SU-DHL-6 (cell line): Measurements from ENCODE around the gene TENT4A.

Experiments used
- H2AFZ ChIP-seq: fragments of 200-600 bp; sonication (generic); 2 replicates; pipeline ENCODE4 v1.6.1; 2014; ENCODE audit warnings: low read depth, mild to moderate bottlenecking, moderate library complexity, mixed read lengths, antibody characterized with exemption, low read length; ENCODE audit not compliant: severe bottlenecking
- H3F3A ChIP-seq: fragments of 200-600 bp; shearing (Covaris generic); 2 replicates; pipeline ENCODE4 v1.6.0; 2016; ENCODE audit warnings: antibody characterized with exemption, mild to moderate bottlenecking; ENCODE audit not compliant: insufficient read depth
- H3K27ac ChIP-seq: fragments of 200-600 bp; sonication (generic); 2 replicates; pipeline ENCODE4 v1.5.1; 2016; ENCODE audit warnings: low read depth, mild to moderate bottlenecking, low read length, moderate library complexity, mixed read lengths
- H3K27me3 ChIP-seq: fragments of 200-600 bp; sonication (generic), shearing (Covaris generic); 2 replicates; pipeline ENCODE4 v1.6.0; 2014; ENCODE audit warnings: mild to moderate bottlenecking, low read length
- H3K36me3 ChIP-seq: fragments of 200-600 bp; sonication (generic); 2 replicates; pipeline ENCODE4 v1.6.1; 2014; ENCODE audit warnings: mild to moderate bottlenecking, low read length, mixed read lengths
- H3K4me2 ChIP-seq: fragments of 300-600, 200-600 bp; shearing (Covaris generic), sonication (generic); 2 replicates; pipeline ENCODE4 v1.6.0; 2014; ENCODE audit warnings: low read length, low read depth, mild to moderate bottlenecking; ENCODE audit not compliant: poor library complexity, severe bottlenecking
- H3K4me3 ChIP-seq: fragments of 200-600 bp; sonication (generic); 2 replicates; pipeline ENCODE4 v1.5.1; 2014; ENCODE audit warnings: antibody characterized with exemption, low read length, mild to moderate bottlenecking, mixed read lengths; ENCODE audit not compliant: insufficient read depth, poor library complexity, severe bottlenecking
- H3K79me2 ChIP-seq: fragments of 200-600 bp; sonication (generic); 2 replicates; pipeline ENCODE4 v1.6.1; 2014; ENCODE audit warnings: mild to moderate bottlenecking, low read length, moderate library complexity; ENCODE audit not compliant: insufficient read depth
- H3K9ac ChIP-seq: fragments of 200-600 bp; sonication (generic); 2 replicates; pipeline ENCODE4 v1.7.0; 2014; ENCODE audit warnings: mild to moderate bottlenecking, low read length
- H3K9me2 ChIP-seq: fragments of 200-600 bp; sonication (generic); replicated peaks from 2 replicates; pipeline ENCODE4 v1.6.1; 2014; ENCODE audit warnings: low read length; ENCODE audit not compliant: insufficient read depth
- H3K9me3 ChIP-seq: fragments of 200-600 bp; sonication (generic); 2 replicates; pipeline ENCODE4 v1.6.1; 2014; ENCODE audit warnings: low read length, mixed read lengths; ENCODE audit not compliant: insufficient read depth
- H4K20me1 ChIP-seq: fragments of 200-600 bp; sonication (generic); 2 replicates; pipeline ENCODE4 v1.6.1; 2014; ENCODE audit warnings: low read depth, mild to moderate bottlenecking, antibody characterized with exemption, low read length, moderate library complexity, mixed read lengths
- CTCF ChIP-seq: fragments of 200-600 bp; sonication (generic); IDR thresholded peaks from one replicate; pipeline ENCODE4 v1.5.1; 2017; ENCODE audit warnings: antibody characterized with exemption, mild to moderate bottlenecking, low read length, moderate library complexity; ENCODE audit not compliant: insufficient read depth, poor library complexity, severe bottlenecking
- EZH2phosphoT487 ChIP-seq: fragments of 200-600 bp; sonication (generic), shearing (Covaris generic); conservative IDR thresholded peaks from 2 replicates; pipeline ENCODE4 v1.6.1; 2018; ENCODE audit warnings: mild to moderate bottlenecking, antibody characterized with exemption, low read length, moderate library complexity, mixed read lengths

TENT4A gene

GRCh38 chr5:6730807-6731206 is 17.6 kb downstream of the TENT4A start:
- Histone ChIP-seq H3K4me3 (no peak overlapping the region), H3K27me3 (no peaks in the 10 kb centered on the region), H3K36me3 (no peaks in the 10 kb centered on the region), H3K79me2 (peaks cover 100% of the 10 kb centered on the region), H3K9me2 (no peaks in the 10 kb centered on the region), H3F3A (peaks cover 14% of the 10 kb centered on the region), H2AFZ (no peak overlapping the region), H3K9ac (no peak overlapping the region), H3K27ac (no peak overlapping the region), H3K9me3 (no peaks in the 10 kb centered on the region), H3K4me2 (no peak overlapping the region), H4K20me1 (0 out of 2 replicates have a peak, but pooled peaks cover 3% of the 10 kb centered on the region)
- no peak for TF ChIP-seq CTCF
- TF ChIP-seq EZH2phosphoT487, result no peak

GRCh38 chr5:6731465-6732237 is 18.4 kb downstream of the TENT4A start:
- Histone ChIP-seq H4K20me1 (0 out of 2 replicates have a peak, but pooled peaks cover 3% of the 10 kb centered on the region), H3K9ac (no peak overlapping the region), H3K9me2 (no peaks in the 10 kb centered on the region), H3K9me3 (no peaks in the 10 kb centered on the region), H3K79me2 (peaks cover 100% of the 10 kb centered on the region), H3K27ac (no peak overlapping the region), H3F3A (peaks cover 14% of the 10 kb centered on the region), H3K4me3 (no peak overlapping the region), H2AFZ (no peak overlapping the region), H3K27me3 (no peaks in the 10 kb centered on the region), H3K36me3 (no peaks in the 10 kb centered on the region), H3K4me2 (no peak overlapping the region)
- TF ChIP-seq EZH2phosphoT487 (no peak), CTCF (no peak)

GRCh38 chr5:6732634-6733410 is 19.6 kb downstream of the TENT4A start:
- no peak overlapping the region for H3K4me3 ChIP-seq
- no peak overlapping the region for H3K27ac ChIP-seq
- 0 out of 2 replicates have a peak, but pooled peaks cover 3% of the 10 kb centered on the region for H4K20me1 ChIP-seq
- peaks cover 98% of the 10 kb centered on the region for H3K79me2 ChIP-seq
- no peak overlapping the region for H3K9ac ChIP-seq
- H3K36me3 ChIP-seq, result no peaks in the 10 kb centered on the region
- H3F3A ChIP-seq, result peaks cover 8% of the 10 kb centered on the region
- no peaks in the 10 kb centered on the region for H3K9me3 ChIP-seq
- H2AFZ ChIP-seq, result no peak overlapping the region
- H3K9me2 ChIP-seq, result no peaks in the 10 kb centered on the region
- no peak overlapping the region for H3K4me2 ChIP-seq
- H3K27me3 ChIP-seq, result no peaks in the 10 kb centered on the region
- TF ChIP-seq CTCF, result no peak
- no peak for TF ChIP-seq EZH2phosphoT487
